Esophagus muscularis mucosa (tissue), 4 donors: ENCODE measurements around the gene MAGI1. TPM values are rescaled to one million over a fixed set of nuclear protein-coding genes. Genes with fewer than 3 reads are reported as not detected.
A peak's percentile ranks its signal among the peaks of the same experiment; 100 is the strongest.

Experiments
- DNase-seq: peaks from one replicate; pipeline ENCODE4 v3.0.0-alpha.2; 2017; ENCODE audit errors: extremely low spot score
- H3K27ac ChIP-seq, 4 donors: fragments of 200-600 bp; sonication (generic); replicated peaks in 1 of 4; 1 replicate in 3 of 4; 2 replicates in 1 of 4; pipeline ENCODE4 v1.5.1; 2016 to 2019; ENCODE audit warnings: mild to moderate bottlenecking in 1 of 4
- H3K27me3 ChIP-seq, 4 donors: fragments of 200-600 bp; sonication (generic); one replicate each; pipeline versions ENCODE4 v1.5.1 to v1.6.0; 2016 to 2019
- H3K36me3 ChIP-seq, 4 donors: fragments of 200-600 bp; sonication (generic); one replicate each; pipeline ENCODE4 v1.5.1; 2016 to 2019
- H3K4me1 ChIP-seq, 4 donors: fragments of 200-600 bp; sonication (generic); one replicate each; pipeline ENCODE4 v1.5.1; 2016 to 2019
- H3K4me3 ChIP-seq, 4 donors: fragments of 200-600 bp; sonication (generic); 1 replicate in 2 of 4; 2 replicates in 2 of 4; pipeline ENCODE4 v1.5.1; 2016 to 2019; ENCODE audit warnings: mild to moderate bottlenecking in 4 of 4, moderate library complexity in 1 of 4
- H3K9me3 ChIP-seq, 4 donors: fragments of 200-600 bp; sonication (generic); 1 replicate in 3 of 4; 2 replicates in 1 of 4; pipeline ENCODE4 v1.5.1; 2016 to 2019
- CTCF ChIP-seq, 3 experiments: fragments of 200-600 bp in 2 of 3; fragments of 450-650 bp in 1 of 3; sonication (generic) in 2 of 3; IDR thresholded peaks; one replicate each; pipeline ENCODE4 v1.5.1; 2017 to 2019; ENCODE audit warnings: antibody characterized with exemption in 3 of 3, mild to moderate bottlenecking in 2 of 3, moderate library complexity in 1 of 3
- EP300 ChIP-seq: sonication (generic); formaldehyde crosslinking; IDR thresholded peaks from one replicate; pipeline ENCODE4 v1.6.1; 2017; ENCODE audit warnings: antibody characterized with exemption
- POLR2A ChIP-seq: fragments of 450-650 bp; IDR thresholded peaks from one replicate; pipeline ENCODE4 v1.6.1; 2017; ENCODE audit warnings: antibody characterized with exemption, moderate library complexity, mild to moderate bottlenecking, low read depth
- POLR2AphosphoS5 ChIP-seq, 2 donors: sonication (generic); formaldehyde crosslinking; IDR thresholded peaks; one replicate each; pipeline ENCODE4 v1.6.1; 2017; ENCODE audit warnings: antibody characterized with exemption in 2 of 2
- WGBS: methylation state at CpG from one replicate; pipeline ENCODE4 v1.1.5; 2018; 5-methylcytosine and 5-hydroxymethylcytosine counted together
- intact Hi-C: fragments of 100-400 bp; cut with DNase I; formaldehyde crosslinking; loops from one replicate; pipeline ENCODE4 v1.15.1; 2023
- total RNA-seq, 4 donors: library from RNA; depleted of rRNA; stranded (reverse); fragments of >200 nt; gene quantifications; one replicate each; pipeline versions ENCODE4 v1.1.0 to v1.2.1, GENCODE V29; 2016

The MAGI1 gene
- total RNA-seq, 4 donors from 2014 or later = 17.1 to 35.1 (median 25.2) TPM

DNA sequence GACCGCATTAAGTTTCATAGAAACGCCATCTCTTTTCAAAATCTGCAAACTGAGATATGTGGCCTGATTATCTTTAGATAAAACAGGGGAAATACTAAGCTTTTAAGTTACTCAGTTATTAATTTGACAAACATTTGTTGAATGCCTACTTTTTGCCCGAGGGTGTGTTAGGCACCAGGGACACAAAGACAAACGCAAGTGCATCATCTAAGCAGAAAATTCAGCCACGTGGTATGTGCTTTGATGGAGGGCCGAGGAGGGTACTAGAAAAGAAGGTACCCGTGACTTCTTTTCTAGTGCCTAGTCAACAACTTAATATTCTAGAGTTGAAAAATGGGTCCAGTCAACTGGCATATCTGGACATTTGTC lies 594.3 kb downstream of the MAGI1 start:
- Histone ChIP-seq H3K4me1 (peaks cover 0 to 6% (median 4%) of the 10 kb centered on the region in 4 donors), H3K4me3 (no peak overlapping the region), H3K36me3 (no peaks in the 10 kb centered on the region), H3K27me3 (no peaks in the 10 kb centered on the region), H3K9me3 (no peaks in the 10 kb centered on the region), H3K27ac (no peak overlapping the region)
- no peak for TF ChIP-seq POLR2A
- TF ChIP-seq POLR2AphosphoS5 (IDR thresholded peaks at IDR 0.05) = no peak
- TF ChIP-seq EP300 = no peak
- TF ChIP-seq CTCF (IDR thresholded peaks at IDR 0.05) = no peak
- 88% methylated on average over 7 of the region's 7 CpGs for WGBS
- intact Hi-C loops = loop anchor here (5.0 kb wide), 1 partner anchor 288 kb away; no protein-coding TSS in a partner anchor
- DNase-seq = no peak

DNA sequence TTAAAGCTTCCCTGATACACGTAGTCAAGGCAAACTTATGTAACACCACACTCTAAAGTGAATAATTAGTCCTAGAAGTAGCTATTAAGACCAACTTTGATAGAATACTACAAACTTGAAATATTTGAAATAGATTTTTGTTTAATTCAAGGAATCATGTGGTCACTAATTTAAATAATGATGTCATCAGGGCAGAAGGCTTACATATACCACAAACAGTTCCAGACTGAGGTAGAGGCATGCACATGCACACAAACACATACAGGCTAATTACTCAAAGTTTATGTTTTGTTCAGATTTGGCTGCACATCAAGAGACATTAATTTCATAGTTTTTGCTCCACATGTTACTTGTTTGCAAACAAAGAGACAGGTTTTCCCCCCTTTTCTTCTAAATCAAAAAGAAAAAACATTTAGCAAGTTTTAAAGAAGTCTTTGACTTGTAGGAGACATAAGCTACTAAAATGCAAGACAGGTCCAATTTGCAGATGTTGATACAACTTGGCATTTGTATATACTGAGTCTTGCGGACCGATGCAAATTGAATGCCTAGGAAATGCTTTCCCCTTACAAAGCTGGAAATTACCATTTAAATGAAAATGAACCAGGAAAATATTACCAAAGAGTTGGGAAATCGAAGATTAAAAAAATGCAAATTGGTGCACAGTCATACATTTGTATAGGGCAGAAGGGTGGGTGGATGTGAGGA lies 594.8 kb downstream of the MAGI1 start:
- Histone ChIP-seq H3K4me3 (no peak overlapping the region), H3K36me3 (no peaks in the 10 kb centered on the region), H3K9me3 (no peaks in the 10 kb centered on the region), H3K4me1 (peaks cover 0 to 6% (median 4%) of the 10 kb centered on the region in 4 donors), H3K27ac (no peak overlapping the region), H3K27me3 (no peaks in the 10 kb centered on the region)
- WGBS = 79% methylated on average over 4 of the region's 4 CpGs
- intact Hi-C loops = loop anchor here (5.0 kb wide), 1 partner anchor 288 kb away; no protein-coding TSS in a partner anchor
- TF ChIP-seq EP300 (no peak), POLR2AphosphoS5 (IDR thresholded peaks at IDR 0.05) (no peak)
- no peak for DNase-seq

DNA sequence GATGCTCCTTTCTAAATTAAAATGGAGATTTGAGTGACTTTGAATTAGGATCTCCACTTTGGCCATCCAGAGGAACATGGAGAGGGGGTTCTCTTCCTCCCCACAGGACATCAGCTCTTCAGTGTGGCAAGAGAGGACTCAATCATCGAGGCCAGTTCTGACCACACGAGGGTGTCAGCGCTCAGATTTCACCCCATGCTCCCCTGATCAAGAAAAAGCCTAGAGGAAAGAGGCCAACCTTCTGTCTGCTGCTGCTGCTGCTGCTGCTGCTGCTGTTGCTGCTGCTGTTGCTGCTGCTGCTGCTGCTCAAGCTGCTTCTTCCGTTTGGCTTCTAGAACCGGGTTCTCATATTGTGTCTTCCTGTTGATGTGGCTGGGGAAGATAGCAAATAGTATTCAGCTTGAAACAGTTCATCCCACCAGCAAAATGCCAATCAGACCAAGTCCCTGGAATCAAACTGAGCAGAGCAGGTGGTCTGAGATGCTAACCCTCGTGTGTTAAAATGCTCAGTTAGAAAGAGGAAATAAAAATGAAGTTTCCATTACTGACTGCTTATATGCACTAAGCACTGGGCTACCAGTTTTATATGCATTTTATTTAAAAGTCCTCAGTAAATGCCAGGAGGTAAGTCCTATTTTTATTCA lies 599.0 kb downstream of the MAGI1 start:
- no peak for DNase-seq
- intact Hi-C loops = loop anchor here (5.0 to 10.0 kb wide), 2 partner anchors 235 to 293 kb away; no protein-coding TSS in a partner anchor
- Histone ChIP-seq H3K4me1 (peaks cover 0 to 6% (median 4%) of the 10 kb centered on the region in 4 donors), H3K4me3 (no peak overlapping the region), H3K9me3 (no peaks in the 10 kb centered on the region), H3K36me3 (peaks cover 0 to 21% (median 9%) of the 10 kb centered on the region in 4 donors), H3K27me3 (no peaks in the 10 kb centered on the region), H3K27ac (no peak overlapping the region)
- WGBS = 17% methylated on average over 6 of the region's 6 CpGs
- TF ChIP-seq CTCF (IDR thresholded peaks at IDR 0.05) (peak; percentile 49 to 61 (median 58)), POLR2AphosphoS5 (IDR thresholded peaks at IDR 0.05) (peak in 1 of 2 donors; percentile 41), POLR2A (no peak), EP300 (no peak)

DNA sequence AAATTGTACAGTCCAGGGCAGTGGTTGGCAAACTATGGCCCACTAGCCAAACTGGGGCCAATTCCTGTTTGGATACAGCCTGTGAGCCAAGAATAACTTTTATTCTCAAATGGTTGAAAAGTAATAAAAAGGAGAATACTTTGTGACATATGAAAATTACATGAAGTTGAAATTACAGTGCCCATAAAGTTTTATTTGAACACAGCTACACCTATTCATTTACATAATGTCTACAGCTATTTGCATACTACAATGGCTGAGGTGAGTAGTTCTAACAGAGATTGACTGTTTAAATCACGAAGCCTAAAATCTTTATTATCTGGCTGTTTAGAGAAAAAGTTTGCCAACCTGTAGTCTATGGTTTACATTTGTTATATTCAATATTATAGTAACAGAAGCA lies 600.1 kb downstream of the MAGI1 start:
- TF ChIP-seq POLR2AphosphoS5 (IDR thresholded peaks at IDR 0.05) = no peak
- TF ChIP-seq POLR2A = no peak
- TF ChIP-seq CTCF (IDR thresholded peaks at IDR 0.05) = no peak
- TF ChIP-seq EP300 = no peak
- intact Hi-C loops = loop anchor here (10.0 kb wide), 1 partner anchor 236 kb away; no protein-coding TSS in a partner anchor
- Histone ChIP-seq H3K36me3 (peaks cover 0 to 21% (median 9%) of the 10 kb centered on the region in 4 donors), H3K4me1 (peaks cover 0 to 6% (median 4%) of the 10 kb centered on the region in 4 donors), H3K9me3 (no peaks in the 10 kb centered on the region), H3K4me3 (no peak overlapping the region), H3K27me3 (no peaks in the 10 kb centered on the region), H3K27ac (no peak overlapping the region)
- WGBS = 100% methylated on average over 1 of the region's 1 CpG
- no peak for DNase-seq

DNA sequence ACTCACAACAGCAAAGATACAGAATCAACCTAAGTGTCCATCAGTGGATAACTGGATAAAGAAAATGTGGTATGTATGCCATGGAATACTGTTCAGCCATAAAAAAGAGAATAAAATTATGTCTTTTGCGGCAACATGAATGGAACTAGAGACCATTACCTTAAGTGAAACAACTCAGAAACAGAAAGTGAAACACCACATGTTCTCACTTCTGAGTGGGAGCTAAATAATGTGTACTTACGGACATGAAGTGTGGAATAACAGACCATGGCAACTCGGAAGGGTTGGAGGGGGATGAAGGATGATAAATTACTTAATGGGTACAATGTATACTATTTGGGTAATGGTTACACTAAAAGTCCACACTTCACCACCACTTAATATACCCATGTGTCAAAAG lies 600.6 kb downstream of the MAGI1 start:
- no peak overlapping the region for H3K27ac ChIP-seq
- H3K9me3 ChIP-seq = no peaks in the 10 kb centered on the region
- H3K4me1 ChIP-seq = peaks cover 0 to 6% (median 4%) of the 10 kb centered on the region in 4 donors
- DNase-seq = no peak
- 91% methylated on average over 3 of the region's 3 CpGs for WGBS
- H3K36me3 ChIP-seq = peaks cover 0 to 21% (median 9%) of the 10 kb centered on the region in 4 donors
- no peaks in the 10 kb centered on the region for H3K27me3 ChIP-seq
- no peak for TF ChIP-seq POLR2A
- no peak for TF ChIP-seq CTCF (IDR thresholded peaks at IDR 0.05)
- no peak for TF ChIP-seq EP300
- no peak for TF ChIP-seq POLR2AphosphoS5 (IDR thresholded peaks at IDR 0.05)
- intact Hi-C loops = loop anchor here (10.0 kb wide), 1 partner anchor 237 kb away; no protein-coding TSS in a partner anchor
- no peak overlapping the region for H3K4me3 ChIP-seq
